ENCODE data around the gene CRMP1.

DNA sequence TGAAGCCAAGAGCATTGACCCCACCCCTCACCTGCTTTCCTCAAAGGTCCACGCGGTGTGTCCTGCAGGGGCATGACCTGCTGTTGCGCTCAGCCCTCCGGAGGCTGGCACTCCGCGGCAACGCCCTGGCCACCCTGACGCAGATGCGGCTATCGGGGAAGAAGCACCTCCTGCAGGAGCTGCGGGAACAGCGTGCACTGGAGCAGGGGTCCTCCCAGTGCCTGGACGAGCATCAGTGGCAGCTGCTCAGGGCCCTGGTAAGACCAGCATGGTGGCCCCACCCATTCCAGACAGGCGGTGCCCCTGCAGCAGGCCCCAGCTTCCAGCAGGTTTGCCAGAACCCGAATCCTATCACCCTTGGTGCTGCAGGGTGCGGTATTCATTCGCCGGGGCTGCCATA is 95.9 kb downstream of the CRMP1 start:
- TF ChIP-seq, protein P1, sequence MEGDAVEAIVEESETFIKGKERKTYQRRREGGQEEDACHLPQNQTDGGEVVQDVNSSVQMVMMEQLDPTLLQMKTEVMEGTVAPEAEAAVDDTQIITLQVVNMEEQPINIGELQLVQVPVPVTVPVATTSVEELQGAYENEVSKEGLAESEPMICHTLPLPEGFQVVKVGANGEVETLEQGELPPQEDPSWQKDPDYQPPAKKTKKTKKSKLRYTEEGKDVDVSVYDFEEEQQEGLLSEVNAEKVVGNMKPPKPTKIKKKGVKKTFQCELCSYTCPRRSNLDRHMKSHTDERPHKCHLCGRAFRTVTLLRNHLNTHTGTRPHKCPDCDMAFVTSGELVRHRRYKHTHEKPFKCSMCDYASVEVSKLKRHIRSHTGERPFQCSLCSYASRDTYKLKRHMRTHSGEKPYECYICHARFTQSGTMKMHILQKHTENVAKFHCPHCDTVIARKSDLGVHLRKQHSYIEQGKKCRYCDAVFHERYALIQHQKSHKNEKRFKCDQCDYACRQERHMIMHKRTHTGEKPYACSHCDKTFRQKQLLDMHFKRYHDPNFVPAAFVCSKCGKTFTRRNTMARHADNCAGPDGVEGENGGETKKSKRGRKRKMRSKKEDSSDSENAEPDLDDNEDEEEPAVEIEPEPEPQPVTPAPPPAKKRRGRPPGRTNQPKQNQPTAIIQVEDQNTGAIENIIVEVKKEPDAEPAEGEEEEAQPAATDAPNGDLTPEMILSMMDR (IDR thresholded peaks at IDR 0.05), result no peak
- no peak for TF ChIP-seq POLR2A (IDR thresholded peaks at IDR 0.05)

All from adrenal gland (tissue), 5 donors.